Measurements from ENCODE around the gene ATP6V0C.
"Not testable (repeated sequence)": the region's sequence is repeated elsewhere in the genome, so short reads cannot be mapped to it uniquely, and the experiment has no call there.

ATP6V0C gene

GRCh38 chr16:2554709-2555425 is 41.1 kb downstream of the ATP6V0C start:
- H3K9ac ChIP-seq (ENCODE audit: low read depth, low read length, poor library complexity, severe bottlenecking); H3K4me2 ChIP-seq (ENCODE audit: low read depth, low read length, poor library complexity, severe bottlenecking); H3K4me1 ChIP-seq (ENCODE audit: insufficient read depth, low read length, poor library complexity, severe bottlenecking); H3K79me2 ChIP-seq (ENCODE audit: insufficient read depth, low read length); H2AFZ ChIP-seq (ENCODE audit: low read length); H3K4me3 ChIP-seq (ENCODE audit: low read length, poor library complexity, severe bottlenecking); H3K27me3 ChIP-seq (ENCODE audit: insufficient read depth, low read length, poor library complexity, severe bottlenecking); H3K9me2 ChIP-seq (replicated peaks; ENCODE audit: low read depth, low read length); H3F3A ChIP-seq (ENCODE audit: low read depth); H4K20me1 ChIP-seq (ENCODE audit: insufficient read depth, low read length, poor library complexity, severe bottlenecking); H3K36me3 ChIP-seq (ENCODE audit: insufficient read depth, low read length); H3K9me3 ChIP-seq (ENCODE audit: insufficient read depth, low read depth, low read length): not testable (repeated sequence)

- H3K27me3 ChIP-seq (ENCODE audit: insufficient read depth, low read length, poor library complexity, severe bottlenecking); H4K20me1 ChIP-seq (ENCODE audit: insufficient read depth, low read length, poor library complexity, severe bottlenecking); H3K4me1 ChIP-seq (ENCODE audit: insufficient read depth, low read length, poor library complexity, severe bottlenecking); H3K79me2 ChIP-seq (ENCODE audit: insufficient read depth, low read length); H3K36me3 ChIP-seq (ENCODE audit: insufficient read depth, low read length); H3K9me3 ChIP-seq (ENCODE audit: insufficient read depth, low read depth, low read length); H3K4me2 ChIP-seq (ENCODE audit: low read depth, low read length, poor library complexity, severe bottlenecking); H3K4me3 ChIP-seq (ENCODE audit: low read length, poor library complexity, severe bottlenecking); H3K9ac ChIP-seq (ENCODE audit: low read depth, low read length, poor library complexity, severe bottlenecking); H3K9me2 ChIP-seq (replicated peaks; ENCODE audit: low read depth, low read length); H2AFZ ChIP-seq (ENCODE audit: low read length); H3F3A ChIP-seq (ENCODE audit: low read depth): not testable (repeated sequence)
Observed at GRCh38 chr16:2557150-2557549, 43.4 kb downstream of the ATP6V0C start.

- not testable (repeated sequence) for H2AFZ ChIP-seq (ENCODE audit: low read length); H4K20me1 ChIP-seq (ENCODE audit: insufficient read depth, low read length, poor library complexity, severe bottlenecking); H3K4me3 ChIP-seq (ENCODE audit: low read length, poor library complexity, severe bottlenecking); H3K4me2 ChIP-seq (ENCODE audit: low read depth, low read length, poor library complexity, severe bottlenecking); H3K27me3 ChIP-seq (ENCODE audit: insufficient read depth, low read length, poor library complexity, severe bottlenecking); H3K9me2 ChIP-seq (replicated peaks; ENCODE audit: low read depth, low read length); H3K79me2 ChIP-seq (ENCODE audit: insufficient read depth, low read length); H3K36me3 ChIP-seq (ENCODE audit: insufficient read depth, low read length); H3K9me3 ChIP-seq (ENCODE audit: insufficient read depth, low read depth, low read length); H3K9ac ChIP-seq (ENCODE audit: low read depth, low read length, poor library complexity, severe bottlenecking); H3K4me1 ChIP-seq (ENCODE audit: insufficient read depth, low read length, poor library complexity, severe bottlenecking); H3F3A ChIP-seq (ENCODE audit: low read depth)
Observed at GRCh38 chr16:2560131-2560797, 46.5 kb downstream of the ATP6V0C start.

GRCh38 chr16:2560798-2561133 is 47.0 kb downstream of the ATP6V0C start:
- H3K9me3 ChIP-seq (ENCODE audit: insufficient read depth, low read depth, low read length); H3K4me2 ChIP-seq (ENCODE audit: low read depth, low read length, poor library complexity, severe bottlenecking); H3K4me3 ChIP-seq (ENCODE audit: low read length, poor library complexity, severe bottlenecking); H3K9ac ChIP-seq (ENCODE audit: low read depth, low read length, poor library complexity, severe bottlenecking); H3K79me2 ChIP-seq (ENCODE audit: insufficient read depth, low read length); H3K27me3 ChIP-seq (ENCODE audit: insufficient read depth, low read length, poor library complexity, severe bottlenecking); H3K4me1 ChIP-seq (ENCODE audit: insufficient read depth, low read length, poor library complexity, severe bottlenecking); H2AFZ ChIP-seq (ENCODE audit: low read length); H3K36me3 ChIP-seq (ENCODE audit: insufficient read depth, low read length); H3K9me2 ChIP-seq (replicated peaks; ENCODE audit: low read depth, low read length); H3F3A ChIP-seq (ENCODE audit: low read depth); H4K20me1 ChIP-seq (ENCODE audit: insufficient read depth, low read length, poor library complexity, severe bottlenecking): not testable (repeated sequence)

DNA sequence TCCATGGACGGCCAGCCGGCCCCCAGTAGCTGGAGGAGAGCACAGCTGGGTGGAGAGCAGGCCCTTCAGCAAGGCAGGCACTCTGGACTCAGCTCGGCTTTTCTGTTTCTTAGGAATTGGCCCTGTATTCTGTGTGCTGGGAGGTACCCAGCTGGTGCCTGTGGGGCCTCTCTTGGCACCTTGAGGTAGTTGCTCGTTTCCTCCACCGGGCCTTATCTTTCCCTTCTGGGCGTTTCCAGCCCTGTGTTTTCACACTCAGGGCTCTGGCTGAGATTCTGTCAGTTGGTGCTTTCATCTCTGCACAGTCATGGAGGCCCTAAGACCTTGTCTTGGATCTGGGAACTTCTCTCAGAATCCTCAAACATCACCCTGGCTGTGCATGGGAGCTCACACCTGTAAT is 53.8 kb downstream of the ATP6V0C start:
- not testable (repeated sequence) for H3K27me3 ChIP-seq (ENCODE audit: insufficient read depth, low read length, poor library complexity, severe bottlenecking); H3K36me3 ChIP-seq (ENCODE audit: insufficient read depth, low read length); H3K4me1 ChIP-seq (ENCODE audit: insufficient read depth, low read length, poor library complexity, severe bottlenecking); H2AFZ ChIP-seq (ENCODE audit: low read length); H3K79me2 ChIP-seq (ENCODE audit: insufficient read depth, low read length); H3K4me2 ChIP-seq (ENCODE audit: low read depth, low read length, poor library complexity, severe bottlenecking); H3K9ac ChIP-seq (ENCODE audit: low read depth, low read length, poor library complexity, severe bottlenecking); H3K9me3 ChIP-seq (ENCODE audit: insufficient read depth, low read depth, low read length); H3K9me2 ChIP-seq (replicated peaks; ENCODE audit: low read depth, low read length); H4K20me1 ChIP-seq (ENCODE audit: insufficient read depth, low read length, poor library complexity, severe bottlenecking); H3F3A ChIP-seq (ENCODE audit: low read depth); H3K4me3 ChIP-seq (ENCODE audit: low read length, poor library complexity, severe bottlenecking)

DNA sequence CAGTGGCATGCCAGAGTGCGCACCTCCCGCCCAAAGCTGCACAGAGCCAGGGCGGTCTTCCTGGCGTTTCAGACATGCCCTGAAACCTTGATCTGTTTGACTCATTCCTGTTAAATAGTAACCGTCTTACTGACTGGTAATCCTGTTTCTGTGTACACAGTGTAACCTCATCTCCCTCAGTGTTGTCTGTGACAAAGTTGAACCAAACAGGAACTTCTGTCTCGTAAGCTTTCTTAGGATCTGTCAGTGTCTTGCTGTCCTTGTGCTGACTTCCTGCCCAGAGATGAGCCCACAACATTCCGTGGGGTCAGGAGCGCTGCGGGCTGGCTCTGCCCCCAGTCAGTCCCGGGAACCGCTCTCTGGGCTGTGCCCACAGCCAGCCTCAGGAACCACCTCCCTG is 54.8 kb downstream of the ATP6V0C start:
- H3F3A ChIP-seq (ENCODE audit: low read depth); H3K27me3 ChIP-seq (ENCODE audit: insufficient read depth, low read length, poor library complexity, severe bottlenecking); H3K9me3 ChIP-seq (ENCODE audit: insufficient read depth, low read depth, low read length); H3K79me2 ChIP-seq (ENCODE audit: insufficient read depth, low read length); H3K9ac ChIP-seq (ENCODE audit: low read depth, low read length, poor library complexity, severe bottlenecking); H2AFZ ChIP-seq (ENCODE audit: low read length); H3K4me3 ChIP-seq (ENCODE audit: low read length, poor library complexity, severe bottlenecking); H4K20me1 ChIP-seq (ENCODE audit: insufficient read depth, low read length, poor library complexity, severe bottlenecking); H3K36me3 ChIP-seq (ENCODE audit: insufficient read depth, low read length); H3K9me2 ChIP-seq (replicated peaks; ENCODE audit: low read depth, low read length); H3K4me1 ChIP-seq (ENCODE audit: insufficient read depth, low read length, poor library complexity, severe bottlenecking); H3K4me2 ChIP-seq (ENCODE audit: low read depth, low read length, poor library complexity, severe bottlenecking): not testable (repeated sequence)
